GM12878 (cell line): ENCODE results near the gene ABCC4. TPM values are rescaled to one million over a fixed set of nuclear protein-coding genes. Genes with fewer than 3 reads are reported as not detected.

Experiments
- GABPA ChIP-seq: IDR thresholded peaks from 2 replicates; pipeline ENCODE4 v1.6.1; 2014; ENCODE audit warnings: antibody characterized with exemption, low read depth, mild to moderate bottlenecking, inconsistent platforms
- GATAD2B ChIP-seq: fragments of 450-650 bp; conservative IDR thresholded peaks from 2 replicates; pipeline ENCODE4 v1.6.1; 2017; ENCODE audit warnings: low read depth, mild to moderate bottlenecking, moderate library complexity
- IKZF2 ChIP-seq, 2 experiments: fragments of 450-650 bp; IDR thresholded peaks; 2 replicates each; pipeline ENCODE4 v1.6.1; 2017; ENCODE audit warnings: mild to moderate bottlenecking in 2 of 2, moderate library complexity in 2 of 2
- RAD51 ChIP-seq: fragments of 450-650 bp; IDR thresholded peaks from 2 replicates; pipeline ENCODE4 v1.6.1; 2016; ENCODE audit warnings: moderate library complexity, mild to moderate bottlenecking, inconsistent platforms
- RBBP5 ChIP-seq: fragments of 200-600 bp; sonication (generic); conservative IDR thresholded peaks from 2 replicates; pipeline ENCODE4 v1.6.1; 2016
- SUZ12 ChIP-seq: fragments of 200-600 bp; sonication (generic); IDR thresholded peaks from one replicate; pipeline ENCODE4 v1.6.1; 2018; ENCODE audit warnings: antibody characterized with exemption, mild to moderate bottlenecking; ENCODE audit not compliant: unreplicated experiment
- polyA plus RNA-seq, 11 experiments: library from polyadenylated mRNA; depleted of rRNA in 4 of 11; unstranded in 6 of 11; stranded (reverse) in 5 of 11; fragments of >200 nt; fragmentation: Nextera tagmentation in 4 of 11; fragmentation: Illumina TruSeq in 1 of 11; extraction: Ambion mirVana in 4 of 11; extraction: Trizol in 1 of 11; gene quantifications; 1 replicate in 1 of 11; 2 replicates in 10 of 11; pipeline versions ENCODE4 v1.2.1 to v1.2.3, GENCODE V29; 2011 to 2016; ENCODE audit warnings: inconsistent platforms in 2 of 11, missing spikeins in 2 of 11, low read depth in 1 of 11
- total RNA-seq, 4 experiments: library from RNA; depleted of rRNA in 3 of 4; stranded (reverse); fragments of >200 nt in 3 of 4; fragmentation: Illumina TruSeq in 1 of 4; extraction: Trizol in 1 of 4; gene quantifications; 2 replicates each; pipeline versions ENCODE4 v1.2.1 to v1.2.3, GENCODE V29; 2013 to 2021
- TF ChIP-seq, protein P1 (sequence below): fragments of 450-650 bp; IDR thresholded peaks from 2 replicates; pipeline ENCODE4 v1.6.1; 2017; ENCODE audit warnings: borderline replicate concordance
- TF ChIP-seq, protein P2 (sequence below): IDR thresholded peaks from 2 replicates; pipeline ENCODE4 v1.6.1; 2012; ENCODE audit warnings: improper control_type of control experiment, low read depth, low read length; ENCODE audit not compliant: insufficient replicate concordance

The ABCC4 gene
- total and polyA plus RNA-seq, 10 of the 15 experiments (the other 5 are each of a cell fraction or from before 2014, with no cell fraction given), result 7.2 to 44.4 (median 24.1) TPM

DNA sequence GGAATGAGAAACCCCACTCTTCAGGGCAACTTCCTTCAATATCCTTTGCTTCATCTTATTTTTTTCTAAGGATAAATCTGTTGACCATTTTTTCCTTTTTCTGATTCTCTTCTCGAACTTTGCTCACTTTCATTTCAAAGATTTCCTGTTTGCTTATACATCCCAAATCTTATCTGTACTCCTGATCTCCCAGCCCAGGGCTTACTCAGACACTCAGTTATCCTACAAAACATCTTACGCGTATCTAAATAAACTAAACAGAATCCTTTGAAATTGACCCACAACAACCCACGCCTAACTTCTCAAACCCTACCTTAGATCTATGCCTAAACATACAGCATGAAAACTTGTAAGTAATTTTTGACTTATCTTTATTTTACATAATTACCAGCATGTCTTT lies 179.2 kb downstream of the ABCC4 start (continued):
- TF ChIP-seq, protein P1, sequence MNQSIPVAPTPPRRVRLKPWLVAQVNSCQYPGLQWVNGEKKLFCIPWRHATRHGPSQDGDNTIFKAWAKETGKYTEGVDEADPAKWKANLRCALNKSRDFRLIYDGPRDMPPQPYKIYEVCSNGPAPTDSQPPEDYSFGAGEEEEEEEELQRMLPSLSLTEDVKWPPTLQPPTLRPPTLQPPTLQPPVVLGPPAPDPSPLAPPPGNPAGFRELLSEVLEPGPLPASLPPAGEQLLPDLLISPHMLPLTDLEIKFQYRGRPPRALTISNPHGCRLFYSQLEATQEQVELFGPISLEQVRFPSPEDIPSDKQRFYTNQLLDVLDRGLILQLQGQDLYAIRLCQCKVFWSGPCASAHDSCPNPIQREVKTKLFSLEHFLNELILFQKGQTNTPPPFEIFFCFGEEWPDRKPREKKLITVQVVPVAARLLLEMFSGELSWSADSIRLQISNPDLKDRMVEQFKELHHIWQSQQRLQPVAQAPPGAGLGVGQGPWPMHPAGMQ, result no peak
- TF ChIP-seq GATAD2B (no peak), RAD51 (no peak), SUZ12 (no peak), RBBP5 (no peak), IKZF2 (IDR thresholded peaks at IDR 0.05) (no peak), GABPA (no peak)
- TF ChIP-seq, protein P2, sequence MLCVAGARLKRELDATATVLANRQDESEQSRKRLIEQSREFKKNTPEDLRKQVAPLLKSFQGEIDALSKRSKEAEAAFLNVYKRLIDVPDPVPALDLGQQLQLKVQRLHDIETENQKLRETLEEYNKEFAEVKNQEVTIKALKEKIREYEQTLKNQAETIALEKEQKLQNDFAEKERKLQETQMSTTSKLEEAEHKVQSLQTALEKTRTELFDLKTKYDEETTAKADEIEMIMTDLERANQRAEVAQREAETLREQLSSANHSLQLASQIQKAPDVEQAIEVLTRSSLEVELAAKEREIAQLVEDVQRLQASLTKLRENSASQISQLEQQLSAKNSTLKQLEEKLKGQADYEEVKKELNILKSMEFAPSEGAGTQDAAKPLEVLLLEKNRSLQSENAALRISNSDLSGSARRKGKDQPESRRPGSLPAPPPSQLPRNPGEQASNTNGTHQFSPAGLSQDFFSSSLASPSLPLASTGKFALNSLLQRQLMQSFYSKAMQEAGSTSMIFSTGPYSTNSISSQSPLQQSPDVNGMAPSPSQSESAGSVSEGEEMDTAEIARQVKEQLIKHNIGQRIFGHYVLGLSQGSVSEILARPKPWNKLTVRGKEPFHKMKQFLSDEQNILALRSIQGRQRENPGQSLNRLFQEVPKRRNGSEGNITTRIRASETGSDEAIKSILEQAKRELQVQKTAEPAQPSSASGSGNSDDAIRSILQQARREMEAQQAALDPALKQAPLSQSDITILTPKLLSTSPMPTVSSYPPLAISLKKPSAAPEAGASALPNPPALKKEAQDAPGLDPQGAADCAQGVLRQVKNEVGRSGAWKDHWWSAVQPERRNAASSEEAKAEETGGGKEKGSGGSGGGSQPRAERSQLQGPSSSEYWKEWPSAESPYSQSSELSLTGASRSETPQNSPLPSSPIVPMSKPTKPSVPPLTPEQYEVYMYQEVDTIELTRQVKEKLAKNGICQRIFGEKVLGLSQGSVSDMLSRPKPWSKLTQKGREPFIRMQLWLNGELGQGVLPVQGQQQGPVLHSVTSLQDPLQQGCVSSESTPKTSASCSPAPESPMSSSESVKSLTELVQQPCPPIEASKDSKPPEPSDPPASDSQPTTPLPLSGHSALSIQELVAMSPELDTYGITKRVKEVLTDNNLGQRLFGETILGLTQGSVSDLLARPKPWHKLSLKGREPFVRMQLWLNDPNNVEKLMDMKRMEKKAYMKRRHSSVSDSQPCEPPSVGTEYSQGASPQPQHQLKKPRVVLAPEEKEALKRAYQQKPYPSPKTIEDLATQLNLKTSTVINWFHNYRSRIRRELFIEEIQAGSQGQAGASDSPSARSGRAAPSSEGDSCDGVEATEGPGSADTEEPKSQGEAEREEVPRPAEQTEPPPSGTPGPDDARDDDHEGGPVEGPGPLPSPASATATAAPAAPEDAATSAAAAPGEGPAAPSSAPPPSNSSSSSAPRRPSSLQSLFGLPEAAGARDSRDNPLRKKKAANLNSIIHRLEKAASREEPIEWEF, result no peak
- TF ChIP-seq, all 136 proteins: peak for 0
